HG03159 (cell line): ENCODE data around the gene SLC44A1.
"Not testable (repeated sequence)": the region's sequence is repeated elsewhere in the genome, so short reads cannot be mapped to it uniquely, and the experiment has no call there.

Experiments
- ATAC-seq: cut with Tn5 transposase; IDR thresholded peaks from one replicate; pipeline ENCODE4 v1.9.1; 2021; ENCODE audit warnings: mild to moderate bottlenecking, moderate library complexity; ENCODE audit not compliant: unreplicated experiment

Gene SLC44A1

GRCh38 chr9:105242062-105242461 lies 2.4 kb upstream of the SLC44A1 start:
- ATAC-seq: no peak

- ATAC-seq: no peak
Observed at GRCh38 chr9:105242557-105242956, 1.9 kb upstream of the SLC44A1 start.

- ATAC-seq: no peak
Observed at GRCh38 chr9:105243015-105243686, 1.3 kb upstream of the SLC44A1 start.

GRCh38 chr9:105244734-105245028 lies 230 bp downstream of the SLC44A1 start:
- ATAC-seq: peak; percentile 53

GRCh38 chr9:105245029-105245890 lies 809 bp downstream of the SLC44A1 start:
- ATAC-seq: peak; percentile 23

- no peak for ATAC-seq
Observed at GRCh38 chr9:105245891-105246161, 1.4 kb downstream of the SLC44A1 start.

- no peak for ATAC-seq
Observed at GRCh38 chr9:105246656-105247173, 2.3 kb downstream of the SLC44A1 start.

- no peak for ATAC-seq
Observed at GRCh38 chr9:105248691-105249090, 4.2 kb downstream of the SLC44A1 start.

GRCh38 chr9:105251133-105251532 lies 6.7 kb downstream of the SLC44A1 start:
- no peak for ATAC-seq

GRCh38 chr9:105251733-105252404 lies 7.4 kb downstream of the SLC44A1 start:
- no peak for ATAC-seq

GRCh38 chr9:105252405-105252756 lies 7.9 kb downstream of the SLC44A1 start:
- no peak for ATAC-seq

GRCh38 chr9:105254226-105254625 lies 9.8 kb downstream of the SLC44A1 start:
- ATAC-seq: no peak

- ATAC-seq: no peak
Observed at GRCh38 chr9:105255421-105255820, 11.0 kb downstream of the SLC44A1 start.

- ATAC-seq: not testable (repeated sequence)
Observed at GRCh38 chr9:105256569-105256968, 12.1 kb downstream of the SLC44A1 start.

GRCh38 chr9:105257809-105258208 lies 13.4 kb downstream of the SLC44A1 start:
- ATAC-seq: no peak

GRCh38 chr9:105258225-105258737 lies 13.8 kb downstream of the SLC44A1 start:
- ATAC-seq: no peak

- no peak for ATAC-seq
Observed at GRCh38 chr9:105259274-105259673, 14.8 kb downstream of the SLC44A1 start.

- ATAC-seq: no peak
Observed at GRCh38 chr9:105259731-105260612, 15.5 kb downstream of the SLC44A1 start.

- ATAC-seq: no peak
Observed at GRCh38 chr9:105262497-105262896, 18.0 kb downstream of the SLC44A1 start.

- peak; percentile 36 for ATAC-seq
Observed at GRCh38 chr9:105264380-105264779, 19.9 kb downstream of the SLC44A1 start.

- ATAC-seq: not testable (repeated sequence)
Observed at GRCh38 chr9:105268254-105268653, 23.8 kb downstream of the SLC44A1 start.
